GM12878 (cell line): ENCODE measurements around the gene GAPDHS. TPM values are rescaled to one million over a fixed set of nuclear protein-coding genes. Genes with fewer than 3 reads are reported as not detected.

Source experiments
- ATAC-seq: fragments of 200-7000 bp; cut with Tn5 transposase; 3 replicates; pipeline ENCODE4 v1.9.1; 2020; ENCODE audit warnings: mild to moderate bottlenecking, moderate library complexity
- BruUV-seq: library from RNA; stranded (reverse); fragments of 400-500 nt; replicated peaks from 2 replicates; lab custom pipeline; 2021; lab: Mats Ljungman, UMichigan
- CTCF ChIA-PET: fragments of 300-600 bp; sonication (Branson Sonifier 250); formaldehyde crosslinking; extraction: SDS; loops from one replicate; lab custom pipeline; 2021; ENCODE audit warnings: inconsistent platforms; lab: Yijun Ruan, JAX
- POLR2A ChIA-PET: fragments of 350-600 bp; formaldehyde crosslinking; extraction: SDS; loops from one replicate; lab custom pipeline; 2021; ENCODE audit warnings: inconsistent platforms; lab: Charles Lee
- RAD21 ChIA-PET: fragments of 300-600 bp; sonication (Branson Sonifier 250); formaldehyde crosslinking; loops from one replicate; lab custom pipeline; 2023; ENCODE audit warnings: antibody characterized with exemption; ENCODE audit not compliant: unreplicated experiment; lab: Charles Lee
- SMC1A ChIA-PET: fragments of 300-600 bp; sonication (Branson Sonifier 250); formaldehyde crosslinking; loops from one replicate; lab custom pipeline; 2023; ENCODE audit not compliant: unreplicated experiment, uncharacterized antibody; lab: Charles Lee
- DNase-seq: peaks from one replicate; pipeline ENCODE4 v3.0.0-alpha.2; 2011; ENCODE audit warnings: low read depth, low spot score
- FAIRE-seq: peaks from 3 replicates; lab custom pipeline; 2011; peaks lifted over from hg19 to GRCh38; lab: Jason Lieb, UNC
- H2AFZ ChIP-seq: 2 replicates; pipeline ENCODE4 v1.6.0; 2011; ENCODE audit warnings: low read depth, low read length, control low read depth; ENCODE audit not compliant: control insufficient read depth
- H3K27ac ChIP-seq: 2 replicates; pipeline ENCODE4 v1.5.1; 2011; ENCODE audit warnings: control low read depth; ENCODE audit not compliant: control insufficient read depth, insufficient read depth
- H3K27me3 ChIP-seq, 2 experiments: replicated peaks in 1 of 2; 2 replicates each; pipeline versions ENCODE4 v1.6.0 to v1.6.1; 2011; ENCODE audit warnings: low read length in 1 of 2; ENCODE audit not compliant: control insufficient read depth in 2 of 2, insufficient read depth in 2 of 2
- H3K36me3 ChIP-seq, 2 experiments: 2 replicates each; pipeline ENCODE4 v1.5.1; 2011; ENCODE audit warnings: low read length in 1 of 2; ENCODE audit not compliant: control insufficient read depth in 2 of 2, insufficient read depth in 2 of 2
- H3K4me1 ChIP-seq: 2 replicates; pipeline ENCODE4 v1.6.1; 2011; ENCODE audit warnings: mild to moderate bottlenecking, low read length, moderate library complexity, mixed read lengths; ENCODE audit not compliant: control insufficient read depth, insufficient read depth
- H3K4me2 ChIP-seq: 2 replicates; pipeline ENCODE4 v1.6.0; 2011; ENCODE audit warnings: control low read depth; ENCODE audit not compliant: control insufficient read depth, insufficient read depth
- H3K4me3 ChIP-seq: fragments of 200-600 bp; sonication (generic); 2 replicates; pipeline ENCODE4 v1.5.1; 2016
- H3K79me2 ChIP-seq: 2 replicates; pipeline ENCODE4 v1.6.0; 2011; ENCODE audit warnings: low read length; ENCODE audit not compliant: control insufficient read depth, insufficient read depth
- H3K9ac ChIP-seq: 2 replicates; pipeline ENCODE4 v1.8.0; 2011; ENCODE audit warnings: low read length, control low read depth, mixed read lengths; ENCODE audit not compliant: control insufficient read depth, insufficient read depth
- H3K9me3 ChIP-seq: replicated peaks from 3 replicates; pipeline ENCODE4 v1.5.1; 2011; ENCODE audit warnings: mild to moderate bottlenecking, low read length; ENCODE audit not compliant: control insufficient read depth, insufficient read depth
- H4K20me1 ChIP-seq: 2 replicates; pipeline ENCODE4 v1.6.0; 2011; ENCODE audit not compliant: control insufficient read depth, insufficient read depth
- ATF7 ChIP-seq: fragments of 450-650 bp; IDR thresholded peaks from 2 replicates; pipeline ENCODE4 v1.6.1; 2016; ENCODE audit warnings: low read depth, mild to moderate bottlenecking
- BACH1 ChIP-seq: fragments of 450-650 bp; IDR thresholded peaks from 2 replicates; pipeline ENCODE4 v1.6.1; 2017; ENCODE audit warnings: mild to moderate bottlenecking, borderline replicate concordance
- BHLHE40 ChIP-seq, 2 experiments: fragments of 450-650 bp in 1 of 2; IDR thresholded peaks; 2 replicates each; pipeline ENCODE4 v1.6.1; 2011 to 2017; ENCODE audit warnings: low read depth in 2 of 2, borderline replicate concordance in 1 of 2, improper control_type of control experiment in 1 of 2, low read length in 1 of 2, mild to moderate bottlenecking in 1 of 2
- CBX5 ChIP-seq: sonication (generic); IDR thresholded peaks from 2 replicates; pipeline ENCODE4 v1.6.1; 2016; ENCODE audit warnings: low read depth, moderate library complexity, mild to moderate bottlenecking, inconsistent platforms
- HCFC1 ChIP-seq: fragments of 150-350 bp; IDR thresholded peaks from 2 replicates; pipeline ENCODE4 v1.6.1; 2014; ENCODE audit warnings: low read length
- IKZF1 ChIP-seq: fragments of 450-650 bp; conservative IDR thresholded peaks from 2 replicates; pipeline ENCODE4 v1.6.1; 2017; ENCODE audit warnings: antibody characterized with exemption, mild to moderate bottlenecking
- IRF4 ChIP-seq: IDR thresholded peaks from 2 replicates; pipeline ENCODE4 v1.6.1; 2011; ENCODE audit warnings: low read depth, low read length
- MXI1 ChIP-seq: fragments of 150-350 bp; IDR thresholded peaks from 2 replicates; pipeline ENCODE4 v1.6.1; 2011; ENCODE audit warnings: low read depth, mild to moderate bottlenecking, inconsistent platforms, low read length, improper control_type of control experiment
- NFXL1 ChIP-seq: fragments of 450-650 bp; IDR thresholded peaks from 2 replicates; pipeline ENCODE4 v1.6.1; 2017; ENCODE audit warnings: antibody characterized with exemption, mild to moderate bottlenecking, borderline replicate concordance
- NRF1 ChIP-seq: conservative IDR thresholded peaks from 2 replicates; pipeline ENCODE4 v1.6.1; 2011; ENCODE audit warnings: mild to moderate bottlenecking, low read depth, low read length, improper control_type of control experiment
- SIX5 ChIP-seq: IDR thresholded peaks from 2 replicates; pipeline ENCODE4 v1.6.1; 2011; ENCODE audit warnings: mild to moderate bottlenecking, low read depth, low read length, moderate library complexity; ENCODE audit not compliant: severe bottlenecking
- SKIL ChIP-seq: fragments of 450-650 bp; IDR thresholded peaks from 2 replicates; pipeline ENCODE4 v1.6.1; 2017; ENCODE audit warnings: mild to moderate bottlenecking, low read depth, inconsistent platforms; ENCODE audit not compliant: poor library complexity, severe bottlenecking
- TCF7 ChIP-seq: IDR thresholded peaks from 2 replicates; pipeline ENCODE4 v1.6.1; 2014; ENCODE audit warnings: antibody characterized with exemption, borderline replicate concordance
- WGBS: methylation state at CpG from one replicate; pipeline ENCODE4 v1.1.6; 2016; ENCODE audit warnings: low lambda C conversion rate; ENCODE audit not compliant: insufficient replicate concordance, insufficient coverage; ENCODE audit errors: missing lambda C conversion rate; 5-methylcytosine and 5-hydroxymethylcytosine counted together
- in situ Hi-C: fragments of 300-500 bp; cut with MboI; formaldehyde crosslinking; loops from 9 replicates; pipeline ENCODE4 v1.14.3; 2018; ENCODE audit warnings: mixed read lengths
- intact Hi-C: fragments of 100-400 bp; cut with micrococcal nuclease; formaldehyde crosslinking; loops from one replicate; pipeline ENCODE4 v1.14.2; 2022; ENCODE audit not compliant: unreplicated experiment
- polyA plus RNA-seq, 11 experiments: library from polyadenylated mRNA; depleted of rRNA in 4 of 11; unstranded in 6 of 11; stranded (reverse) in 5 of 11; fragments of >200 nt; fragmentation: Nextera tagmentation in 4 of 11; fragmentation: Illumina TruSeq in 1 of 11; extraction: Ambion mirVana in 4 of 11; extraction: Trizol in 1 of 11; gene quantifications; 1 replicate in 1 of 11; 2 replicates in 10 of 11; pipeline versions ENCODE4 v1.2.1 to v1.2.3, GENCODE V29; 2011 to 2016; ENCODE audit warnings: inconsistent platforms in 2 of 11, missing spikeins in 2 of 11, low read depth in 1 of 11
- total RNA-seq, 4 experiments: library from RNA; depleted of rRNA in 3 of 4; stranded (reverse); fragments of >200 nt in 3 of 4; fragmentation: Illumina TruSeq in 1 of 4; extraction: Trizol in 1 of 4; gene quantifications; 2 replicates each; pipeline versions ENCODE4 v1.2.1 to v1.2.3, GENCODE V29; 2013 to 2021
- TF ChIP-seq, protein P1 (sequence below): fragments of 450-650 bp; IDR thresholded peaks from 2 replicates; pipeline ENCODE4 v1.6.1; 2017; ENCODE audit warnings: low read depth, mild to moderate bottlenecking, moderate library complexity
- TF ChIP-seq, protein P2 (sequence below): IDR thresholded peaks from 2 replicates; pipeline ENCODE4 v1.6.1; 2012; ENCODE audit warnings: low read depth, low read length, improper control_type of control experiment

The GAPDHS gene
- total and polyA plus RNA-seq, 10 of the 15 experiments (the other 5 are each of a cell fraction or from before 2014, with no cell fraction given) = 0.08 TPM; not detected in 9

- peak within 1 kb of the TSS; percentile 77 for H3K4me3 ChIP-seq
- peak within 1 kb of the TSS; percentile 86 for H3K27ac ChIP-seq
- H2AFZ ChIP-seq = peak within 1 kb of the TSS; percentile 91
- no peaks in the 10 kb centered on the region for H3K9me3 ChIP-seq
- intact Hi-C loops (loop anchor here (2.0 to 5.0 kb wide), 3 partner anchors 34 to 387 kb away; partner anchors contain the start of gene HAUS5), in situ Hi-C loops (no loop called here)
- no peaks in the 10 kb centered on the region for H3K27me3 ChIP-seq
- H3K9ac ChIP-seq = peak within 1 kb of the TSS; percentile 97
- FAIRE-seq (no peak), DNase-seq (no peak), ATAC-seq (peak; percentile 95)
- peaks cover 22% of the 10 kb centered on the region for H3K4me1 ChIP-seq
- peaks cover 18% of the 10 kb centered on the region for H3K79me2 ChIP-seq
- H3K36me3 ChIP-seq = peaks cover 0 to 2% of the 10 kb centered on the region in 2 experiments; a peak in 2 of 4 replicates
- H3K4me2 ChIP-seq = peak within 1 kb of the TSS; percentile 100
- SMC1A ChIA-PET = interaction anchor here (0.6 to 1.1 kb wide), 6 partner anchors 11 to 404 kb away, joined by 3 to 4 read pairs (median 3); partner anchors contain the start of gene HAUS5
- WGBS = under 1% methylated on average over 62 of the region's 85 CpGs
- RAD21 ChIA-PET = interaction anchor here (1.0 to 1.5 kb wide), 2 partner anchors 35 to 67 kb away, joined by 3 to 5 read pairs; partner anchors contain the start of gene HAUS5
- H4K20me1 ChIP-seq = no peaks in the 10 kb centered on the region
- CTCF ChIA-PET = interaction anchor here (1.0 to 2.7 kb wide), 5 partner anchors 36 to 116 kb away, joined by 3 to 24 read pairs (median 4); no protein-coding TSS in a partner anchor
- BruUV-seq = TSS peak; percentile 86
- POLR2A ChIA-PET = interaction anchor here (0.5 to 1.5 kb wide), 2 partner anchors 35 to 36 kb away, joined by 3 read pairs; no protein-coding TSS in a partner anchor
- TF ChIP-seq BACH1 (peak; percentile 47; the same call in 1 of the 2 replicates), ATF7 (peak; percentile 55), CBX5 (no peak), SIX5 (peak; percentile 87), HCFC1 (peak; percentile 94), NFXL1 (no peak), TCF7 (no peak), NRF1 (no peak), SKIL (no peak), IKZF1 (peak; percentile 98), IRF4 (no peak), MXI1 (peak; percentile 90), BHLHE40 (IDR thresholded peaks at IDR 0.05; ENCODE audit: borderline replicate concordance in 1 of 2, low read depth in 2 of 2, low read length in 1 of 2) (peak; percentile 57 to 81; a peak in 3 of 4 replicates)
- TF ChIP-seq, protein P1, sequence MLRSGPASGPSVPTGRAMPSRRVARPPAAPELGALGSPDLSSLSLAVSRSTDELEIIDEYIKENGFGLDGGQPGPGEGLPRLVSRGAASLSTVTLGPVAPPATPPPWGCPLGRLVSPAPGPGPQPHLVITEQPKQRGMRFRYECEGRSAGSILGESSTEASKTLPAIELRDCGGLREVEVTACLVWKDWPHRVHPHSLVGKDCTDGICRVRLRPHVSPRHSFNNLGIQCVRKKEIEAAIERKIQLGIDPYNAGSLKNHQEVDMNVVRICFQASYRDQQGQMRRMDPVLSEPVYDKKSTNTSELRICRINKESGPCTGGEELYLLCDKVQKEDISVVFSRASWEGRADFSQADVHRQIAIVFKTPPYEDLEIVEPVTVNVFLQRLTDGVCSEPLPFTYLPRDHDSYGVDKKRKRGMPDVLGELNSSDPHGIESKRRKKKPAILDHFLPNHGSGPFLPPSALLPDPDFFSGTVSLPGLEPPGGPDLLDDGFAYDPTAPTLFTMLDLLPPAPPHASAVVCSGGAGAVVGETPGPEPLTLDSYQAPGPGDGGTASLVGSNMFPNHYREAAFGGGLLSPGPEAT = 0 out of 2 replicates have a peak, but pooled peaks have one; percentile 45
- TF ChIP-seq, protein P2, sequence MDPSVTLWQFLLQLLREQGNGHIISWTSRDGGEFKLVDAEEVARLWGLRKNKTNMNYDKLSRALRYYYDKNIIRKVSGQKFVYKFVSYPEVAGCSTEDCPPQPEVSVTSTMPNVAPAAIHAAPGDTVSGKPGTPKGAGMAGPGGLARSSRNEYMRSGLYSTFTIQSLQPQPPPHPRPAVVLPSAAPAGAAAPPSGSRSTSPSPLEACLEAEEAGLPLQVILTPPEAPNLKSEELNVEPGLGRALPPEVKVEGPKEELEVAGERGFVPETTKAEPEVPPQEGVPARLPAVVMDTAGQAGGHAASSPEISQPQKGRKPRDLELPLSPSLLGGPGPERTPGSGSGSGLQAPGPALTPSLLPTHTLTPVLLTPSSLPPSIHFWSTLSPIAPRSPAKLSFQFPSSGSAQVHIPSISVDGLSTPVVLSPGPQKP = peak; percentile 86; the same call in 1 of the 2 replicates
Measured at GRCh38 chr19:35545001-35545854, 12.0 kb downstream of the GAPDHS start, which contains the start of gene TMEM147. TMEM147 (plus strand) TSS chr19:35545626; CDS start chr19:35545740, 114 bp downstream.
